Mesenchymal stem cell (in vitro differentiated cells and primary cell): Measurements from ENCODE around the gene OBSL1.

Source experiments
- DNase-seq: peaks from one replicate; pipeline ENCODE4 v3.0.0-alpha.2; 2013
- H2AFZ ChIP-seq: one replicate; pipeline ENCODE4 v1.6.1; 2013; ENCODE audit warnings: low read depth, mild to moderate bottlenecking, control low read depth, inconsistent platforms, low read length, moderate library complexity
- H2AK5ac ChIP-seq: 2 replicates; pipeline ENCODE4 v1.6.1; 2013; ENCODE audit warnings: low read length, moderate library complexity, mild to moderate bottlenecking, inconsistent platforms; ENCODE audit not compliant: severe bottlenecking
- H2BK120ac ChIP-seq: one replicate; pipeline ENCODE4 v1.6.1; 2013; ENCODE audit warnings: low read depth, mild to moderate bottlenecking, inconsistent platforms, low read length, moderate library complexity
- H2BK12ac ChIP-seq, 2 experiments: one replicate each; pipeline ENCODE4 v1.6.1; 2013; ENCODE audit warnings: inconsistent platforms in 2 of 2, low read length in 2 of 2, mild to moderate bottlenecking in 2 of 2, moderate library complexity in 2 of 2, control low read depth in 1 of 2
- H2BK15ac ChIP-seq: one replicate; pipeline ENCODE4 v1.6.1; 2013; ENCODE audit warnings: mild to moderate bottlenecking, low read depth, inconsistent platforms; ENCODE audit not compliant: poor library complexity, severe bottlenecking
- H2BK5ac ChIP-seq: 2 replicates; pipeline ENCODE4 v1.6.1; 2013; ENCODE audit warnings: low read depth, mild to moderate bottlenecking, low read length, control low read depth, inconsistent platforms; ENCODE audit not compliant: poor library complexity, severe bottlenecking
- H3K14ac ChIP-seq, 2 experiments: one replicate each; pipeline ENCODE4 v1.6.1; 2013; ENCODE audit warnings: inconsistent platforms in 2 of 2, low read length in 2 of 2, control low read depth in 1 of 2, mild to moderate bottlenecking in 1 of 2, moderate library complexity in 1 of 2
- H3K18ac ChIP-seq, 2 experiments: one replicate each; pipeline ENCODE4 v1.6.1; 2013; ENCODE audit warnings: inconsistent platforms in 2 of 2, low read length in 2 of 2, control low read depth in 1 of 2, low read depth in 1 of 2, mild to moderate bottlenecking in 1 of 2
- H3K23ac ChIP-seq, 2 experiments: one replicate each; pipeline ENCODE4 v1.6.1; 2013; ENCODE audit warnings: inconsistent platforms in 2 of 2, low read length in 2 of 2, mild to moderate bottlenecking in 2 of 2, moderate library complexity in 2 of 2, control low read depth in 1 of 2
- H3K27ac ChIP-seq: 2 replicates; pipeline ENCODE4 v1.5.1; 2013; ENCODE audit warnings: mild to moderate bottlenecking, moderate library complexity, low read length, control low read depth, inconsistent platforms; ENCODE audit not compliant: poor library complexity, severe bottlenecking
- H3K27me3 ChIP-seq, 2 experiments: 2 replicates each; pipeline versions ENCODE4 v1.6.1 to v1.7.0; 2013; ENCODE audit warnings: low read length in 2 of 2, mild to moderate bottlenecking in 2 of 2, moderate library complexity in 2 of 2, control low read depth in 1 of 2, inconsistent platforms in 1 of 2; ENCODE audit not compliant: control insufficient read depth in 1 of 2, insufficient read depth in 1 of 2
- H3K36me3 ChIP-seq, 2 experiments: 2 replicates each; pipeline versions ENCODE4 v1.6.1 to v1.7.0; 2013; ENCODE audit warnings: low read length in 2 of 2, control low read depth in 1 of 2, inconsistent platforms in 1 of 2, low read depth in 1 of 2, mild to moderate bottlenecking in 1 of 2; ENCODE audit not compliant: insufficient read depth in 2 of 2, control insufficient read depth in 1 of 2
- H3K4ac ChIP-seq, 2 experiments: one replicate each; pipeline ENCODE4 v1.6.1; 2013; ENCODE audit warnings: inconsistent platforms in 2 of 2, low read length in 2 of 2, mild to moderate bottlenecking in 2 of 2, moderate library complexity in 2 of 2, control low read depth in 1 of 2, low read depth in 1 of 2
- H3K4me1 ChIP-seq: 2 replicates; pipeline ENCODE4 v1.6.1; 2013; ENCODE audit warnings: low read depth, low read length, control low read depth; ENCODE audit not compliant: control insufficient read depth, insufficient read depth
- H3K4me2 ChIP-seq: 2 replicates; pipeline ENCODE4 v1.6.1; 2013; ENCODE audit warnings: low read length, mild to moderate bottlenecking, inconsistent platforms; ENCODE audit not compliant: poor library complexity, severe bottlenecking
- H3K4me3 ChIP-seq, 2 experiments: 2 replicates each; pipeline versions ENCODE4 v1.5.1 to v1.7.0; 2013; ENCODE audit warnings: low read length in 2 of 2, mild to moderate bottlenecking in 2 of 2, control low read depth in 1 of 2, low read depth in 1 of 2; ENCODE audit not compliant: insufficient read depth in 1 of 2
- H3K79me1 ChIP-seq: replicated peaks from 2 replicates; pipeline ENCODE4 v1.6.1; 2013; ENCODE audit warnings: mild to moderate bottlenecking, control low read depth, low read length, inconsistent platforms; ENCODE audit not compliant: poor library complexity, severe bottlenecking
- H3K9ac ChIP-seq: 2 replicates; pipeline ENCODE4 v1.7.0; 2013; ENCODE audit warnings: mild to moderate bottlenecking, low read length, moderate library complexity
- H3K9me3 ChIP-seq: 2 replicates; pipeline ENCODE4 v1.7.0; 2013; ENCODE audit warnings: mild to moderate bottlenecking, low read length; ENCODE audit not compliant: control insufficient read depth
- H4K8ac ChIP-seq: one replicate; pipeline ENCODE4 v1.6.1; 2013; ENCODE audit warnings: inconsistent platforms, mild to moderate bottlenecking, low read length, moderate library complexity
- H4K91ac ChIP-seq: one replicate; pipeline ENCODE4 v1.6.1; 2013; ENCODE audit warnings: mild to moderate bottlenecking, low read length, inconsistent platforms
- WGBS: methylation state at CpG from one replicate; pipeline ENCODE4 v1.1.7; 2013; ENCODE audit warnings: mixed read lengths; 5-methylcytosine and 5-hydroxymethylcytosine counted together

Gene OBSL1

DNA sequence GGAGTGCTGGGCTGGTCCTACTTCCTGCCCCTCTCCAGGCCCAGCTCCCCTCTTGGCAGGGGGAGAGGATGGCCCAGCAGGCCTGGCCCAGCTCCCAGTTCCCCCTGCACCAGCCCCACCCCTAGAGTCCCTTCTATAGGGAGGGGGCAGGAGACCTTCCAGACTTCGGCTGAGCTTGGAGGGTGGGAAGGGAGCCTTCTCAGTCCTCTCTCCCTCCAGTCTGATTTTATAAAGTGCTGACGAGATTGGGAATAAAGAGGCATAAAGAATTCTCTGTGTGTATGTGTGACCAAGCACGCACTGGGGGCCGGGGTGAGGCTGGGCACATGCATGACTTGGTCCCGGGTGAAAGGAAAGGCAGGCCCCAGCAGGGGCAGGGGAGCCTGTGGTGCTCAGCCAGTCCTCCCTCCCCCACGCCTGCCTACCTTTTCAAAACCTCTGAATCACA is 32.8 kb downstream of the OBSL1 start:
- Histone ChIP-seq H2BK12ac (no peak overlapping the region), H3K4ac (peak overlapping the region in 1 of 2 experiments; percentile 15), H3K79me1 (peaks cover 29% of the 10 kb centered on the region), H3K4me2 (peak overlapping the region; percentile 43), H3K23ac (no peak overlapping the region), H3K4me3 (no peak overlapping the region), H3K36me3 (peaks cover 35 to 36% of the 10 kb centered on the region in 2 experiments), H3K18ac (peak overlapping the region in 1 of 2 experiments; percentile 63), H2BK5ac (no peak overlapping the region), H4K91ac (peak overlapping the region; percentile 32), H2BK15ac (no peak overlapping the region), H3K9me3 (no peaks in the 10 kb centered on the region), H2BK120ac (peak overlapping the region; percentile 11), H3K27ac (peak overlapping the region; percentile 41), H2AFZ (no peak overlapping the region), H2AK5ac (no peak overlapping the region), H3K27me3 (peaks cover under 1 to 3% of the 10 kb centered on the region in 2 experiments), H3K4me1 (peaks cover 43% of the 10 kb centered on the region), H4K8ac (peak overlapping the region; percentile 3), H3K14ac (peak overlapping the region in 1 of 2 experiments; percentile 15), H3K9ac (no peak overlapping the region)
- DNase-seq = no peak
- WGBS = 71% methylated on average over 5 of the region's 6 CpGs

DNA sequence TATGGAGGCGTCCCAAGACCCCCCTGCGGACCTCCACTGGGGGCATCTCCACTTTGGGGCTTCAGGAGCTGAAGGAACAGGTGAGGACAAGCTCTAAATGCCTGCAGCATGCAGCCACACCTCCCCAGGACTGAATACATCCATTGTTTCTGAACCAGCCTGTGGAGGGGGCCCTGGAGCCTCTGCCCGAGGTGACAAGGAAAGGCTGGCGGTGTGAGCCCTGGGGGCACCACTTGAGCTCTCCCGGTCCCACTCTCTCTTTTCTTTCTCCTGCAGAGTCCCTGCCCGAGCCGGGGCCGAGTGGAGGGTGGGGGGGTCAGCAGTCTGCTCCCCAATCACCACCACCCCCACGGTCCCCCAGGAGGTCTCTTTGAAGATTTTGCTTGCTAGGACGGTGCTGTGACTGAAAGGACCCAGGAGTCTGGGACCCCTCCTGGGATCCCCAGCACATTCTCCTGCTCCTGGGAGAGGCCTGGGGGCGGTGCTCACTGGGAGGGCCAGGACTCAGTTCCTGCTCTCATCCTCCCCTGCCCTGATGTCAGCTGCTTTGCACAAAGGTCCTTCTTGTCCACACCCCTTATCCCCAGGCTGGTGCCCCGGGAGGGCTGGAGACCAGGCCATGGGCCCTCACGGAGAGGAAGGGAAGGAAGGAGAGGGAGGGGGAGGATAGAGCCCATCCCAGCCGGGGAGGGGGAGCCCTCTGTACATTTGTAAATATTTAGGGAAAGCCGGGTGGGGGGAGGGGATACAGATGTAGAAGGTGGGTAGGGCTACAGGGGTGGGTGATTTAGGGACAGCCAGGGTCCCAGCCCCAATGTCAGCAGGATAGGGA is 33.5 kb downstream of the OBSL1 start:
- WGBS = 40% methylated on average over 13 of the region's 15 CpGs
- Histone ChIP-seq H2AFZ (no peak overlapping the region), H2BK15ac (no peak overlapping the region), H3K9me3 (no peaks in the 10 kb centered on the region), H3K4me3 (no peak overlapping the region), H2BK120ac (peak overlapping the region; percentile 11), H3K27ac (peak overlapping the region; percentile 41), H3K4me1 (peaks cover 43% of the 10 kb centered on the region), H3K18ac (peak overlapping the region; percentile 37 to 63), H2BK12ac (no peak overlapping the region), H3K27me3 (peaks cover 7 to 9% of the 10 kb centered on the region in 2 experiments), H3K79me1 (peaks cover 29% of the 10 kb centered on the region), H3K36me3 (peaks cover 35 to 36% of the 10 kb centered on the region in 2 experiments), H2BK5ac (no peak overlapping the region), H3K4ac (peak overlapping the region in 1 of 2 experiments; percentile 31), H2AK5ac (no peak overlapping the region), H3K9ac (no peak overlapping the region), H3K4me2 (no peak overlapping the region), H4K91ac (no peak overlapping the region), H4K8ac (peak overlapping the region; percentile 31), H3K14ac (peak overlapping the region in 1 of 2 experiments; percentile 15), H3K23ac (peak overlapping the region in 1 of 2 experiments; percentile 43)
- peak; percentile 13 for DNase-seq

GRCh38 chr2:219536967-219537366 is 34.4 kb downstream of the OBSL1 start:
- H3K9me3 ChIP-seq = no peaks in the 10 kb centered on the region
- H3K27ac ChIP-seq = no peak overlapping the region
- H3K14ac ChIP-seq = no peak overlapping the region
- peaks cover 35 to 36% of the 10 kb centered on the region in 2 experiments for H3K36me3 ChIP-seq
- no peak overlapping the region for H2AFZ ChIP-seq
- no peak overlapping the region for H4K91ac ChIP-seq
- H3K9ac ChIP-seq = peak overlapping the region; percentile 48
- peak overlapping the region in 1 of 2 experiments; percentile 27 for H3K23ac ChIP-seq
- H3K27me3 ChIP-seq = peaks cover 11 to 18% of the 10 kb centered on the region in 2 experiments
- H2BK120ac ChIP-seq = peak overlapping the region; percentile 24
- 78% methylated on average over 9 of the region's 9 CpGs for WGBS
- H4K8ac ChIP-seq = peak overlapping the region; percentile 30
- H3K4me3 ChIP-seq = no peak overlapping the region
- no peak overlapping the region for H2AK5ac ChIP-seq
- H2BK12ac ChIP-seq = no peak overlapping the region
- no peak overlapping the region for H3K4me2 ChIP-seq
- H3K18ac ChIP-seq = peak overlapping the region in 1 of 2 experiments; percentile 14
- no peak for DNase-seq
- peaks cover 41% of the 10 kb centered on the region for H3K4me1 ChIP-seq
- H3K79me1 ChIP-seq = peaks cover 26% of the 10 kb centered on the region
- H2BK15ac ChIP-seq = no peak overlapping the region
- H3K4ac ChIP-seq = peak overlapping the region in 1 of 2 experiments; percentile 15
- H2BK5ac ChIP-seq = no peak overlapping the region

- H3K14ac ChIP-seq = peak overlapping the region in 1 of 2 experiments; percentile 38
- peaks cover 16 to 24% of the 10 kb centered on the region in 2 experiments for H3K27me3 ChIP-seq
- H2BK5ac ChIP-seq = no peak overlapping the region
- no peak overlapping the region for H3K4me2 ChIP-seq
- H2BK12ac ChIP-seq = no peak overlapping the region
- H3K79me1 ChIP-seq = peaks cover 25% of the 10 kb centered on the region
- no peak overlapping the region for H2BK120ac ChIP-seq
- H4K91ac ChIP-seq = no peak overlapping the region
- no peak overlapping the region for H3K23ac ChIP-seq
- H2BK15ac ChIP-seq = no peak overlapping the region
- peak overlapping the region; percentile 48 for H3K9ac ChIP-seq
- no peak overlapping the region for H2AFZ ChIP-seq
- no peak overlapping the region for H3K27ac ChIP-seq
- H3K9me3 ChIP-seq = no peaks in the 10 kb centered on the region
- WGBS = 96% methylated on average over 13 of the region's 16 CpGs
- no peak for DNase-seq
- H3K36me3 ChIP-seq = peaks cover 31% of the 10 kb centered on the region in 2 experiments
- peaks cover 36% of the 10 kb centered on the region for H3K4me1 ChIP-seq
- no peak overlapping the region for H3K18ac ChIP-seq
- H3K4me3 ChIP-seq = no peak overlapping the region
- H2AK5ac ChIP-seq = no peak overlapping the region
- no peak overlapping the region for H4K8ac ChIP-seq
- no peak overlapping the region for H3K4ac ChIP-seq
Measured at GRCh38 chr2:219536425-219536824, 34.9 kb downstream of the OBSL1 start.
